Measurements from ENCODE around the gene BRINP3.

DNA sequence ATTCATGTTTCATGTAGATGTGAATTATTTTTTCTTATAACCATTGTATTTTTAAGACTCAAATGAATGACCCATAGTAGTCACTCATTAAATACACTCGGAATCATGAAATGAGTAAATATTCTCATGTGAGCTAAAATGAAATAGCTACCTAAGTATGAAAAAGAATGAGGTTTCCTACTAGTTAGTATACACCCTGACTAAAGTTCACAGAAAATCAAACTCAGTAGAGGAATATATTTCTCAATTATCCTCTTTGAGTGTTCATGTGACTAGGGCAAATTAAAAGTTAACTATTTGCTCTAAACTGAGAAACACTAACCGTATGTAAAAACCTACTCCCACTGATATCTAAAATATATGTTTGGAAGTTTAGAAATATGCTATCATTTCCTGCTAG, 187.8 kb downstream of the BRINP3 start:
- TF ChIP-seq POLR2A (IDR thresholded peaks at IDR 0.05; ENCODE audit: low read length) (no peak), GATA1 (IDR thresholded peaks at IDR 0.05; ENCODE audit: low read depth, low read length) (no peak)

Measured in erythroblast (primary cell).